Measurements from ENCODE around the gene C3AR1.

The C3AR1 gene

DNA sequence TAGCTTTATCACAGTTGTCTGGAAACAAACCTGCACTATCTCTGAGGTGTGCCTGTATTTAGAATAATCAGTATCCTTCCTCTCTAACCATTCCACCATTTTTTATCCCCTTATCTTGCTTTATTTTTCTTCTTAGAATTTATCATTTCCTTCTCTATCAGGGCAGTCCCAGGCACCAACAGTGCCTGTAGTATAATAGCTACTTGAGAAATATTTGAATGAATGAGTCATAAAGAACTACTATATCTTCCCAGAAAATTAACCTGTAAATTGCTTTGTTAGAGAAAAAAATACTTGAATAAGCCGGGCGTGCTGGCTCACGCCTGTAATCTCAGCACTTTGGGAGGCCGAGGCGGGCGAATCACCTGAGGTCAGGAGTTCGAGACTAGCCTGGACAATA is 54.8 kb downstream of the C3AR1 start:
- TF ChIP-seq CTCF (IDR thresholded peaks at IDR 0.05; ENCODE audit: low read depth, low read length, missing control alignments): no peak
- no peak for DNase-seq (ENCODE audit: low read depth)
- no peak overlapping the region for H3K4me3 ChIP-seq (ENCODE audit: low read depth, low read length)

All from GM12864 (cell line).